HG02840 (cell line): ENCODE measurements around the gene APCDD1L.
"Not testable (repeated sequence)": the region's sequence is repeated elsewhere in the genome, so short reads cannot be mapped to it uniquely, and the experiment has no call there.

Experiments used
- ATAC-seq: cut with Tn5 transposase; IDR thresholded peaks from one replicate; pipeline ENCODE4 v1.9.1; 2021; ENCODE audit warnings: mild to moderate bottlenecking, moderate library complexity, moderate number of reproducible peaks; ENCODE audit not compliant: unreplicated experiment, low FRiP score

Gene APCDD1L

GRCh38 chr20:58446960-58447265 is 68.3 kb downstream of the APCDD1L start:
- ATAC-seq, result no peak

- no peak for ATAC-seq
Observed at GRCh38 chr20:58446264-58446959, 68.8 kb downstream of the APCDD1L start.

- no peak for ATAC-seq
Observed at GRCh38 chr20:58444746-58445255, 70.4 kb downstream of the APCDD1L start.

- no peak for ATAC-seq
Observed at GRCh38 chr20:58441723-58442122, 73.5 kb downstream of the APCDD1L start.

GRCh38 chr20:58440021-58440767 is 75.0 kb downstream of the APCDD1L start:
- no peak for ATAC-seq

- ATAC-seq, result no peak
Observed at GRCh38 chr20:58438970-58439808, 76.0 kb downstream of the APCDD1L start.

GRCh38 chr20:58436868-58437645 is 78.1 kb downstream of the APCDD1L start:
- ATAC-seq, result no peak

- ATAC-seq, result no peak
Observed at GRCh38 chr20:58435237-58435636, 80.0 kb downstream of the APCDD1L start.

GRCh38 chr20:58434326-58434725 is 80.9 kb downstream of the APCDD1L start:
- ATAC-seq, result no peak

- ATAC-seq, result no peak
Observed at GRCh38 chr20:58433759-58434158, 81.4 kb downstream of the APCDD1L start.

GRCh38 chr20:58433029-58433647 is 82.1 kb downstream of the APCDD1L start:
- ATAC-seq, result no peak

- no peak for ATAC-seq
Observed at GRCh38 chr20:58432186-58432954, 82.8 kb downstream of the APCDD1L start.

- ATAC-seq, result no peak
Observed at GRCh38 chr20:58431134-58431533, 84.1 kb downstream of the APCDD1L start.

GRCh38 chr20:58429303-58429702 is 85.9 kb downstream of the APCDD1L start:
- no peak for ATAC-seq

- no peak for ATAC-seq
Observed at GRCh38 chr20:58428364-58428763, 86.8 kb downstream of the APCDD1L start.

- ATAC-seq, result not testable (repeated sequence)
Observed at GRCh38 chr20:58427571-58427970, 87.6 kb downstream of the APCDD1L start.

- no peak for ATAC-seq
Observed at GRCh38 chr20:58424218-58424969, 90.8 kb downstream of the APCDD1L start.

GRCh38 chr20:58421497-58421850 is 93.7 kb downstream of the APCDD1L start:
- no peak for ATAC-seq
